Neural cell (in vitro differentiated cells): ENCODE results near the gene PHLDB2.

Experiments
- EP300 ChIP-seq: fragments of 450-650 bp; conservative IDR thresholded peaks from 2 replicates; pipeline ENCODE4 v1.6.1; 2014; ENCODE audit warnings: antibody characterized with exemption, mild to moderate bottlenecking, moderate library complexity; ENCODE audit not compliant: poor library complexity, severe bottlenecking
- EZH2 ChIP-seq: fragments of 200-600, 300-800 bp; shearing (Covaris generic), sonication (generic); IDR thresholded peaks from 2 replicates; pipeline ENCODE4 v1.6.1; 2014; ENCODE audit warnings: antibody characterized with exemption, low read length, borderline replicate concordance, mild to moderate bottlenecking; ENCODE audit not compliant: insufficient read depth, poor library complexity, severe bottlenecking
- MXI1 ChIP-seq: fragments of 450-650 bp; conservative IDR thresholded peaks from 2 replicates; pipeline ENCODE4 v1.6.1; 2014; ENCODE audit warnings: antibody characterized with exemption, mild to moderate bottlenecking; ENCODE audit not compliant: poor library complexity, severe bottlenecking
- POLR2AphosphoS5 ChIP-seq: IDR thresholded peaks from 2 replicates; pipeline ENCODE4 v1.6.1; 2012
- RAD21 ChIP-seq: fragments of 450-650 bp; conservative IDR thresholded peaks from 2 replicates; pipeline ENCODE4 v1.6.1; 2014; ENCODE audit warnings: antibody characterized with exemption, mild to moderate bottlenecking, moderate library complexity
- REST ChIP-seq: IDR thresholded peaks from 2 replicates; pipeline ENCODE4 v1.6.1; 2012; ENCODE audit warnings: borderline replicate concordance
- SMC3 ChIP-seq: fragments of 450-650 bp; conservative IDR thresholded peaks from 2 replicates; pipeline ENCODE4 v1.6.1; 2014; ENCODE audit warnings: antibody characterized with exemption, mild to moderate bottlenecking, moderate library complexity; ENCODE audit not compliant: poor library complexity
- TAF1 ChIP-seq: IDR thresholded peaks from 2 replicates; pipeline ENCODE4 v1.6.1; 2012; ENCODE audit warnings: low read depth
- TF ChIP-seq, protein P1 (sequence below): fragments of 450-650 bp; IDR thresholded peaks from 2 replicates; pipeline ENCODE4 v1.5.1; 2014; ENCODE audit warnings: antibody characterized with exemption, mild to moderate bottlenecking, moderate library complexity; ENCODE audit not compliant: poor library complexity, severe bottlenecking

GRCh38 chr3:112018712-112019111 is 159.6 kb downstream of the PHLDB2 start:
- TF ChIP-seq, protein P1, sequence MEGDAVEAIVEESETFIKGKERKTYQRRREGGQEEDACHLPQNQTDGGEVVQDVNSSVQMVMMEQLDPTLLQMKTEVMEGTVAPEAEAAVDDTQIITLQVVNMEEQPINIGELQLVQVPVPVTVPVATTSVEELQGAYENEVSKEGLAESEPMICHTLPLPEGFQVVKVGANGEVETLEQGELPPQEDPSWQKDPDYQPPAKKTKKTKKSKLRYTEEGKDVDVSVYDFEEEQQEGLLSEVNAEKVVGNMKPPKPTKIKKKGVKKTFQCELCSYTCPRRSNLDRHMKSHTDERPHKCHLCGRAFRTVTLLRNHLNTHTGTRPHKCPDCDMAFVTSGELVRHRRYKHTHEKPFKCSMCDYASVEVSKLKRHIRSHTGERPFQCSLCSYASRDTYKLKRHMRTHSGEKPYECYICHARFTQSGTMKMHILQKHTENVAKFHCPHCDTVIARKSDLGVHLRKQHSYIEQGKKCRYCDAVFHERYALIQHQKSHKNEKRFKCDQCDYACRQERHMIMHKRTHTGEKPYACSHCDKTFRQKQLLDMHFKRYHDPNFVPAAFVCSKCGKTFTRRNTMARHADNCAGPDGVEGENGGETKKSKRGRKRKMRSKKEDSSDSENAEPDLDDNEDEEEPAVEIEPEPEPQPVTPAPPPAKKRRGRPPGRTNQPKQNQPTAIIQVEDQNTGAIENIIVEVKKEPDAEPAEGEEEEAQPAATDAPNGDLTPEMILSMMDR = no peak
- no peak for TF ChIP-seq EP300
- no peak for TF ChIP-seq POLR2AphosphoS5
- no peak for TF ChIP-seq EZH2
- no peak for TF ChIP-seq REST
- TF ChIP-seq TAF1 = no peak
- TF ChIP-seq SMC3 = no peak
- no peak for TF ChIP-seq RAD21
- no peak for TF ChIP-seq MXI1
